GM23338 (cell line): ENCODE data around the gene TJP2. TPM values are rescaled to one million over a fixed set of nuclear protein-coding genes. Genes with fewer than 3 reads are reported as not detected.

Experiments used
- ATAC-seq: fragments of 200-7000 bp; cut with Tn5 transposase; 3 replicates; pipeline ENCODE4 v1.9.1; 2020
- DNase-seq: peaks from one replicate; pipeline ENCODE4 v3.0.0-alpha.2; 2015; ENCODE audit warnings: low spot score
- H2AFZ ChIP-seq: fragments of 200-600 bp; sonication (generic); 2 replicates; pipeline ENCODE4 v1.8.0; 2016; ENCODE audit warnings: antibody characterized with exemption, mild to moderate bottlenecking, moderate library complexity
- H3F3A ChIP-seq: fragments of 200-600 bp; sonication (generic); replicated peaks from 2 replicates; pipeline ENCODE4 v1.8.0; 2017; ENCODE audit warnings: antibody characterized with exemption, mixed run types, low read depth
- H3K27ac ChIP-seq: fragments of 200-600 bp; sonication (generic); 2 replicates; pipeline ENCODE4 v1.6.1; 2016; ENCODE audit warnings: low read depth
- H3K27me3 ChIP-seq: fragments of 200-600 bp; sonication (generic); 2 replicates; pipeline ENCODE4 v1.8.0; 2016; ENCODE audit warnings: mild to moderate bottlenecking, mixed run types, moderate library complexity; ENCODE audit not compliant: insufficient read depth
- H3K36me3 ChIP-seq: fragments of 200-600 bp; sonication (generic); 2 replicates; pipeline ENCODE4 v1.8.0; 2016; ENCODE audit warnings: mild to moderate bottlenecking; ENCODE audit not compliant: insufficient read depth
- H3K4me1 ChIP-seq: fragments of 200-600 bp; sonication (generic); 2 replicates; pipeline ENCODE4 v1.8.0; 2016; ENCODE audit warnings: mild to moderate bottlenecking, moderate library complexity; ENCODE audit not compliant: insufficient read depth
- H3K4me2 ChIP-seq: fragments of 200-600 bp; sonication (generic); 2 replicates; pipeline ENCODE4 v1.7.1; 2017; ENCODE audit warnings: mixed run types
- H3K4me3 ChIP-seq: fragments of 200-600 bp; sonication (generic); 2 replicates; pipeline ENCODE4 v1.6.1; 2016; ENCODE audit warnings: mixed run types
- H3K79me2 ChIP-seq: fragments of 200-600 bp; sonication (generic); replicated peaks from 2 replicates; pipeline ENCODE4 v1.8.0; 2017; ENCODE audit warnings: mild to moderate bottlenecking; ENCODE audit not compliant: insufficient read depth
- H3K9me2 ChIP-seq: fragments of 200-600 bp; sonication (generic); 2 replicates; pipeline ENCODE4 v1.8.0; 2017; ENCODE audit not compliant: insufficient read depth
- H4K20me1 ChIP-seq: fragments of 200-600 bp; sonication (generic); replicated peaks from 2 replicates; pipeline ENCODE4 v1.8.0; 2017; ENCODE audit warnings: mild to moderate bottlenecking; ENCODE audit not compliant: insufficient read depth
- H3K27ac Mint-ChIP-seq: 2 replicates; pipeline ENCODE4 v1.8.0; 2020; ENCODE audit warnings: inconsistent platforms, mild to moderate bottlenecking, moderate library complexity, mixed read lengths
- H3K27me3 Mint-ChIP-seq: 3 replicates; pipeline ENCODE4 v1.8.0; 2022; ENCODE audit warnings: low read depth, mild to moderate bottlenecking, moderate library complexity, mixed read lengths, inconsistent platforms; ENCODE audit not compliant: insufficient read depth, poor library complexity
- H3K36me3 Mint-ChIP-seq: 3 replicates; pipeline ENCODE4 v1.8.0; 2021; ENCODE audit warnings: low read depth, mild to moderate bottlenecking, inconsistent platforms, moderate library complexity, mixed read lengths
- H3K4me1 Mint-ChIP-seq: 3 replicates; pipeline ENCODE4 v1.8.0; 2020; ENCODE audit warnings: mild to moderate bottlenecking, inconsistent platforms, mixed read lengths
- H3K4me3 Mint-ChIP-seq: 3 replicates; pipeline ENCODE4 v1.8.0; 2021; ENCODE audit warnings: moderate library complexity, mild to moderate bottlenecking, inconsistent platforms, mixed read lengths
- H3K9me3 Mint-ChIP-seq: 3 replicates; pipeline ENCODE4 v1.8.0; 2020; ENCODE audit warnings: moderate library complexity, mild to moderate bottlenecking, inconsistent platforms, mixed read lengths
- CREB1 ChIP-seq: fragments of 250-450 bp; sonication (Bioruptor Pico); IDR thresholded peaks from 2 replicates; pipeline ENCODE4 v1.5.0; 2020; ENCODE audit warnings: low read depth, mild to moderate bottlenecking, moderate library complexity
- CTCF ChIP-seq, 2 experiments: fragments of 200-600 bp in 1 of 2; sonication (generic) in 1 of 2; conservative IDR thresholded peaks; 2 replicates each; pipeline versions ENCODE4 v1.5.1 to v1.6.1; 2016 to 2017; ENCODE audit warnings: antibody characterized with exemption in 2 of 2, low read depth in 2 of 2, mild to moderate bottlenecking in 2 of 2, moderate library complexity in 1 of 2
- ETS1 ChIP-seq: IDR thresholded peaks from 2 replicates; pipeline ENCODE4 v1.6.1; 2016; ENCODE audit warnings: antibody characterized with exemption
- EZH2 ChIP-seq: fragments of 200-600 bp; sonication (generic); IDR thresholded peaks from one replicate; pipeline ENCODE4 v1.8.0; 2017; ENCODE audit warnings: antibody characterized with exemption, mild to moderate bottlenecking, low read depth; ENCODE audit not compliant: unreplicated experiment
- EZH2phosphoT487 ChIP-seq: fragments of 200-600 bp; sonication (generic); IDR thresholded peaks from one replicate; pipeline ENCODE4 v1.8.1; 2018; ENCODE audit warnings: antibody characterized with exemption; ENCODE audit not compliant: unreplicated experiment
- JUNB ChIP-seq: IDR thresholded peaks from one replicate; pipeline ENCODE4 v1.6.1; 2016; ENCODE audit warnings: antibody characterized with exemption; ENCODE audit not compliant: unreplicated experiment
- NANOG ChIP-seq: IDR thresholded peaks from 2 replicates; pipeline ENCODE4 v1.6.1; 2016; ENCODE audit warnings: antibody characterized with exemption, borderline replicate concordance
- POLR2AphosphoS5 ChIP-seq: IDR thresholded peaks from 2 replicates; pipeline ENCODE4 v1.6.1; 2016; ENCODE audit warnings: antibody characterized with exemption, low read depth
- REST ChIP-seq: IDR thresholded peaks from one replicate; pipeline ENCODE4 v1.6.1; 2018; ENCODE audit warnings: antibody characterized with exemption; ENCODE audit not compliant: unreplicated experiment
- STAT1 ChIP-seq: IDR thresholded peaks from one replicate; pipeline ENCODE4 v1.6.1; 2016; ENCODE audit warnings: antibody characterized with exemption; ENCODE audit not compliant: unreplicated experiment
- ZNF114 ChIP-seq: fragments of 250-450 bp; sonication (Bioruptor Pico); IDR thresholded peaks from 2 replicates; pipeline ENCODE4 v1.5.0; 2020; ENCODE audit warnings: mild to moderate bottlenecking, moderate library complexity
- ZNF331 ChIP-seq: fragments of 250-450 bp; sonication (Bioruptor Pico); IDR thresholded peaks from 2 replicates; pipeline ENCODE4 v1.5.0; 2020; ENCODE audit warnings: low read depth, mild to moderate bottlenecking, moderate library complexity
- polyA plus RNA-seq: library from polyadenylated mRNA; unstranded; fragments of >200 nt; fragmentation: Nextera tagmentation; extraction: Ambion mirVana; gene quantifications from 2 replicates; pipeline ENCODE4 v1.2.1, GENCODE V29; 2016
- total RNA-seq: library from RNA; depleted of rRNA; stranded (reverse); fragments of >200 nt; shearing (Covaris generic); gene quantifications from 2 replicates; pipeline ENCODE4 v1.2.3, GENCODE V29; 2014
- TF ChIP-seq, protein P1 (sequence below): fragments of 250-450 bp; sonication (Bioruptor Pico); IDR thresholded peaks from 2 replicates; pipeline ENCODE4 v1.5.0; 2020; ENCODE audit warnings: mild to moderate bottlenecking, moderate library complexity

Gene TJP2
- total and polyA plus RNA-seq, 2 experiments from 2014 or later = 37.6 to 234 TPM

GRCh38 chr9:69143291-69143690, 30.8 kb upstream of the TJP2 start:
- Mint-ChIP-seq H3K9me3 (no peaks in the 10 kb centered on the region), H3K27me3 (no peaks in the 10 kb centered on the region), H3K27ac (no peak overlapping the region), H3K4me1 (peaks cover 6% of the 10 kb centered on the region), H3K4me3 (no peak overlapping the region), H3K36me3 (peaks cover 7% of the 10 kb centered on the region)
- Histone ChIP-seq H2AFZ (no peak overlapping the region), H3K36me3 (no peaks in the 10 kb centered on the region), H3F3A (0 out of 2 replicates have a peak, but pooled peaks cover 3% of the 10 kb centered on the region), H4K20me1 (peaks cover 12% of the 10 kb centered on the region; the same call in 1 of the 2 replicates), H3K27ac (no peak overlapping the region), H3K27me3 (no peaks in the 10 kb centered on the region), H3K9me2 (no peaks in the 10 kb centered on the region), H3K4me1 (no peaks in the 10 kb centered on the region), H3K79me2 (peaks cover 98% of the 10 kb centered on the region), H3K4me3 (no peak overlapping the region), H3K4me2 (no peak overlapping the region)
- no peak for ATAC-seq
- TF ChIP-seq STAT1 (no peak), POLR2AphosphoS5 (no peak), CTCF (conservative IDR thresholded peaks at IDR 0.05; ENCODE audit: low read depth in 2 of 2) (no peak), CREB1 (CRISPR knock-in tag) (no peak), NANOG (no peak), ZNF114 (CRISPR knock-in tag) (no peak), ETS1 (no peak), ZNF331 (no peak), REST (no peak), EZH2phosphoT487 (no peak), JUNB (no peak), EZH2 (no peak)
- TF ChIP-seq, protein P1, sequence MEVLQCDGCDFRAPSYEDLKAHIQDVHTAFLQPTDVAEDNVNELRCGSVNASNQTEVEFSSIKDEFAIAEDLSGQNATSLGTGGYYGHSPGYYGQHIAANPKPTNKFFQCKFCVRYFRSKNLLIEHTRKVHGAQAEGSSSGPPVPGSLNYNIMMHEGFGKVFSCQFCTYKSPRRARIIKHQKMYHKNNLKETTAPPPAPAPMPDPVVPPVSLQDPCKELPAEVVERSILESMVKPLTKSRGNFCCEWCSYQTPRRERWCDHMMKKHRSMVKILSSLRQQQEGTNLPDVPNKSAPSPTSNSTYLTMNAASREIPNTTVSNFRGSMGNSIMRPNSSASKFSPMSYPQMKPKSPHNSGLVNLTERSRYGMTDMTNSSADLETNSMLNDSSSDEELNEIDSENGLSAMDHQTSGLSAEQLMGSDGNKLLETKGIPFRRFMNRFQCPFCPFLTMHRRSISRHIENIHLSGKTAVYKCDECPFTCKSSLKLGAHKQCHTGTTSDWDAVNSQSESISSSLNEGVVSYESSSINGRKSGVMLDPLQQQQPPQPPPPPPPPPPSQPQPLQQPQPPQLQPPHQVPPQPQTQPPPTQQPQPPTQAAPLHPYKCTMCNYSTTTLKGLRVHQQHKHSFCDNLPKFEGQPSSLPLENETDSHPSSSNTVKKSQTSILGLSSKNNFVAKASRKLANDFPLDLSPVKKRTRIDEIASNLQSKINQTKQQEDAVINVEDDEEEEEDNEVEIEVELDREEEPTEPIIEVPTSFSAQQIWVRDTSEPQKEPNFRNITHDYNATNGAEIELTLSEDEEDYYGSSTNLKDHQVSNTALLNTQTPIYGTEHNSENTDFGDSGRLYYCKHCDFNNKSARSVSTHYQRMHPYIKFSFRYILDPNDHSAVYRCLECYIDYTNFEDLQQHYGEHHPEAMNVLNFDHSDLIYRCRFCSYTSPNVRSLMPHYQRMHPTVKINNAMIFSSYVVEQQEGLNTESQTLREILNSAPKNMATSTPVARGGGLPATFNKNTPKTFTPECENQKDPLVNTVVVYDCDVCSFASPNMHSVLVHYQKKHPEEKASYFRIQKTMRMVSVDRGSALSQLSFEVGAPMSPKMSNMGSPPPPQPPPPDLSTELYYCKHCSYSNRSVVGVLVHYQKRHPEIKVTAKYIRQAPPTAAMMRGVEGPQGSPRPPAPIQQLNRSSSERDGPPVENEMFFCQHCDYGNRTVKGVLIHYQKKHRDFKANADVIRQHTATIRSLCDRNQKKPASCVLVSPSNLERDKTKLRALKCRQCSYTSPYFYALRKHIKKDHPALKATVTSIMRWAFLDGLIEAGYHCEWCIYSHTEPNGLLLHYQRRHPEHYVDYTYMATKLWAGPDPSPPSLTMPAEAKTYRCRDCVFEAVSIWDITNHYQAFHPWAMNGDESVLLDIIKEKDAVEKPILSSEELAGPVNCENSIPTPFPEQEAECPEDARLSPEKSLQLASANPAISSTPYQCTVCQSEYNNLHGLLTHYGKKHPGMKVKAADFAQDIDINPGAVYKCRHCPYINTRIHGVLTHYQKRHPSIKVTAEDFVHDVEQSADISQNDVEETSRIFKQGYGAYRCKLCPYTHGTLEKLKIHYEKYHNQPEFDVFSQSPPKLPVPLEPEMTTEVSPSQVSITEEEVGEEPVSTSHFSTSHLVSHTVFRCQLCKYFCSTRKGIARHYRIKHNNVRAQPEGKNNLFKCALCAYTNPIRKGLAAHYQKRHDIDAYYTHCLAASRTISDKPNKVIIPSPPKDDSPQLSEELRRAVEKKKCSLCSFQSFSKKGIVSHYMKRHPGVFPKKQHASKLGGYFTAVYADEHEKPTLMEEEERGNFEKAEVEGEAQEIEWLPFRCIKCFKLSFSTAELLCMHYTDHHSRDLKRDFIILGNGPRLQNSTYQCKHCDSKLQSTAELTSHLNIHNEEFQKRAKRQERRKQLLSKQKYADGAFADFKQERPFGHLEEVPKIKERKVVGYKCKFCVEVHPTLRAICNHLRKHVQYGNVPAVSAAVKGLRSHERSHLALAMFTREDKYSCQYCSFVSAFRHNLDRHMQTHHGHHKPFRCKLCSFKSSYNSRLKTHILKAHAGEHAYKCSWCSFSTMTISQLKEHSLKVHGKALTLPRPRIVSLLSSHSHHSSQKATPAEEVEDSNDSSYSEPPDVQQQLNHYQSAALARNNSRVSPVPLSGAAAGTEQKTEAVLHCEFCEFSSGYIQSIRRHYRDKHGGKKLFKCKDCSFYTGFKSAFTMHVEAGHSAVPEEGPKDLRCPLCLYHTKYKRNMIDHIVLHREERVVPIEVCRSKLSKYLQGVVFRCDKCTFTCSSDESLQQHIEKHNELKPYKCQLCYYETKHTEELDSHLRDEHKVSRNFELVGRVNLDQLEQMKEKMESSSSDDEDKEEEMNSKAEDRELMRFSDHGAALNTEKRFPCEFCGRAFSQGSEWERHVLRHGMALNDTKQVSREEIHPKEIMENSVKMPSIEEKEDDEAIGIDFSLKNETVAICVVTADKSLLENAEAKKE (CRISPR knock-in tag) = no peak
- no peak for DNase-seq
